Endothelial cell of umbilical vein (primary cell): Measurements from ENCODE around the gene GEMIN4.

ENCODE experiments used
- CTCF ChIP-seq, 2 donors: IDR thresholded peaks; 1 replicate in 1 of 2; 2 replicates in 1 of 2; pipeline ENCODE4 v1.5.1; 2011; ENCODE audit warnings: low read length in 2 of 2, mild to moderate bottlenecking in 2 of 2, moderate library complexity in 2 of 2, control low read depth in 1 of 2, inconsistent platforms in 1 of 2, low read depth in 1 of 2; ENCODE audit not compliant: insufficient read depth in 1 of 2; ENCODE audit errors: extremely low read depth in 1 of 2
- EZH2 ChIP-seq: IDR thresholded peaks from 2 replicates; pipeline ENCODE4 v1.6.1; 2012; ENCODE audit warnings: borderline replicate concordance, low read depth, mild to moderate bottlenecking, moderate library complexity, low read length, inconsistent platforms; ENCODE audit not compliant: severe bottlenecking
- JUN ChIP-seq: IDR thresholded peaks from 2 replicates; pipeline ENCODE4 v1.6.1; 2011; ENCODE audit warnings: borderline replicate concordance, low read depth; ENCODE audit not compliant: insufficient read length, insufficient read depth
- MAX ChIP-seq: IDR thresholded peaks from 2 replicates; pipeline ENCODE4 v1.6.1; 2011; ENCODE audit not compliant: insufficient read depth, insufficient read length
- MYC ChIP-seq: IDR thresholded peaks from one replicate; pipeline ENCODE4 v1.6.1; 2011; ENCODE audit warnings: mild to moderate bottlenecking, low read depth, low read length
- POLR2A ChIP-seq: IDR thresholded peaks from 2 replicates; pipeline ENCODE4 v1.6.1; 2012; ENCODE audit warnings: low read depth, mild to moderate bottlenecking, control low read depth, low read length

DNA sequence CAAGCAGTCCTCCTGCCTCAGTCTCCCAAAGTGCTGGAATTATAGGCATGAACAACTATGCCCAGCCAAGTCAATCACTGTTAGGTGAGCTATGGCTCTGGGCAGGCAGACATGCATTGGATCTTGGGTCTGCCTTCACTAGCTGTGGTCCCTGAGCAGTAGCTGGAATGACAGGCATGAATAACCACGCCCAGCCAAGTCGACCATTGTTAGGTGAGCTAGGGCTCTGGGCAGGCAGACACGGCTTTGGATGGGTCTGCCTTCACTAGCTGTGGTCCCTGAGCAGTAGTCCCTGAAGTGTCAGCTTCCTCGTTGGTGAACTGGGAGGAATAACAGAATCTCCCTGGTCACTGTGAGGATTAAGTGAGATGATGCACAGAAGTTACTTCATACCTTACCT is 36.5 kb upstream of the GEMIN4 start:
- TF ChIP-seq MAX (no peak), CTCF (IDR thresholded peaks at IDR 0.05; ENCODE audit: extremely low read depth in 1 of 2, insufficient read depth in 1 of 2, low read depth in 1 of 2, low read length in 2 of 2) (no peak), MYC (no peak), POLR2A (no peak), JUN (no peak), EZH2 (no peak)
